Right renal pelvis (tissue), 4 donors: Measurements from ENCODE around the gene DHCR24. TPM values are rescaled to one million over a fixed set of nuclear protein-coding genes. Genes with fewer than 3 reads are reported as not detected.

Experiments used
- DNase-seq, 4 donors: peaks; one replicate each; pipeline ENCODE4 v3.0.0-alpha.2; 2013; ENCODE audit warnings: low read depth in 4 of 4, low spot score in 3 of 4, missing footprints in 1 of 4
- polyA plus RNA-seq, 4 donors: library from polyadenylated mRNA; unstranded; fragments of 120-200 nt; gene quantifications; one replicate each; pipeline ENCODE4 v1.2.1, GENCODE V29; 2013; ENCODE audit not compliant: insufficient read length in 4 of 4

Gene DHCR24
- polyA plus RNA-seq, 4 donors: 72.1 to 92.3 (median 79.8) TPM

- no peak for DNase-seq
Observed at GRCh38 chr1:54848134-54848948, 38.7 kb downstream of the DHCR24 start.

GRCh38 chr1:54846716-54847284 is 40.2 kb downstream of the DHCR24 start:
- no peak for DNase-seq

- no peak for DNase-seq
Observed at GRCh38 chr1:54846301-54846700, 40.7 kb downstream of the DHCR24 start.

GRCh38 chr1:54845772-54846171 is 41.2 kb downstream of the DHCR24 start:
- no peak for DNase-seq

- DNase-seq: no peak
Observed at GRCh38 chr1:54844564-54844963, 42.4 kb downstream of the DHCR24 start.

GRCh38 chr1:54843449-54843848 is 43.5 kb downstream of the DHCR24 start:
- DNase-seq: no peak

GRCh38 chr1:54842963-54843362 is 44.0 kb downstream of the DHCR24 start:
- DNase-seq: no peak

- no peak for DNase-seq
Observed at GRCh38 chr1:54842206-54842915, 44.6 kb downstream of the DHCR24 start.

GRCh38 chr1:54839824-54840223 is 47.2 kb downstream of the DHCR24 start:
- no peak for DNase-seq

- DNase-seq: no peak
Observed at GRCh38 chr1:54838565-54839180, 48.3 kb downstream of the DHCR24 start.

- no peak for DNase-seq
Observed at GRCh38 chr1:54837002-54837853, 49.8 kb downstream of the DHCR24 start.

- no peak for DNase-seq
Observed at GRCh38 chr1:54836594-54836993, 50.4 kb downstream of the DHCR24 start.

GRCh38 chr1:54835970-54836369 is 51.0 kb downstream of the DHCR24 start:
- no peak for DNase-seq

- DNase-seq: no peak
Observed at GRCh38 chr1:54835131-54835898, 51.7 kb downstream of the DHCR24 start.

GRCh38 chr1:54834007-54834541 is 52.9 kb downstream of the DHCR24 start:
- DNase-seq: no peak

- no peak for DNase-seq
Observed at GRCh38 chr1:54833121-54833520, 53.9 kb downstream of the DHCR24 start.

GRCh38 chr1:54826226-54826816 is 60.7 kb downstream of the DHCR24 start:
- no peak for DNase-seq

GRCh38 chr1:54825696-54826095 is 61.3 kb downstream of the DHCR24 start:
- no peak for DNase-seq

GRCh38 chr1:54823670-54824069 is 63.3 kb downstream of the DHCR24 start:
- DNase-seq: no peak
